Measurements from ENCODE around the gene RBM5.

The RBM5 gene

GRCh38 chr3:50090984-50091383, 2.3 kb downstream of the RBM5 start:
- H3K9me2 ChIP-seq (replicated peaks; ENCODE audit: insufficient read depth, low read length): no peaks in the 10 kb centered on the region
- TF ChIP-seq EZH2phosphoT487 (IDR thresholded peaks at IDR 0.05; ENCODE audit: low read length) (no peak), EZH2 (optimal IDR thresholded peaks at IDR 0.05; ENCODE audit: low read depth, low read length) (no peak), CTCF (IDR thresholded peaks at IDR 0.05; ENCODE audit: low read length) (no peak)
- peaks cover 23% of the 10 kb centered on the region for H3K36me3 ChIP-seq (replicated peaks; ENCODE audit: insufficient read depth, low read length)
- no peaks in the 10 kb centered on the region for H3K27me3 ChIP-seq (replicated peaks; ENCODE audit: insufficient read depth, low read length)
- H3K4me1 ChIP-seq (ENCODE audit: low read length): peaks cover 13% of the 10 kb centered on the region
- no peaks in the 10 kb centered on the region for H3F3A ChIP-seq (ENCODE audit: insufficient read depth, low read length)
- no peak overlapping the region for H2AFZ ChIP-seq (ENCODE audit: low read length)
- DNase-seq: peak; percentile 14
- peak overlapping the region; percentile 64; the same call in 1 of the 2 replicates for H3K4me2 ChIP-seq (ENCODE audit: low read depth, low read length)
- H4K20me1 ChIP-seq (ENCODE audit: insufficient read depth, low read length): peaks cover 6% of the 10 kb centered on the region; the same call in 1 of the 2 replicates
- H3K4me3 ChIP-seq (ENCODE audit: low read length): no peak overlapping the region
- H3K9me3 ChIP-seq (replicated peaks; ENCODE audit: insufficient read depth, low read length): no peaks in the 10 kb centered on the region
- no peak overlapping the region for H3K27ac ChIP-seq (ENCODE audit: low read length)
- H3K9ac ChIP-seq (ENCODE audit: low read length): no peak overlapping the region
- H3K79me2 ChIP-seq (ENCODE audit: low read length): peaks cover 64% of the 10 kb centered on the region

- Histone ChIP-seq H3K9me2 (replicated peaks; ENCODE audit: insufficient read depth, low read length) (no peaks in the 10 kb centered on the region), H3K4me1 (ENCODE audit: low read length) (peaks cover 8% of the 10 kb centered on the region), H3K27ac (ENCODE audit: low read length) (no peak overlapping the region), H3K4me3 (ENCODE audit: low read length) (no peak overlapping the region), H3K79me2 (ENCODE audit: low read length) (peaks cover 64% of the 10 kb centered on the region), H3K4me2 (ENCODE audit: low read depth, low read length) (no peak overlapping the region), H2AFZ (ENCODE audit: low read length) (no peak overlapping the region), H3K9me3 (replicated peaks; ENCODE audit: insufficient read depth, low read length) (no peaks in the 10 kb centered on the region), H3F3A (ENCODE audit: insufficient read depth, low read length) (no peaks in the 10 kb centered on the region), H3K27me3 (replicated peaks; ENCODE audit: insufficient read depth, low read length) (no peaks in the 10 kb centered on the region), H4K20me1 (ENCODE audit: insufficient read depth, low read length) (peaks cover 6% of the 10 kb centered on the region; the same call in 1 of the 2 replicates), H3K9ac (ENCODE audit: low read length) (no peak overlapping the region), H3K36me3 (replicated peaks; ENCODE audit: insufficient read depth, low read length) (peaks cover 37% of the 10 kb centered on the region)
- DNase-seq: no peak
- TF ChIP-seq EZH2phosphoT487 (IDR thresholded peaks at IDR 0.05; ENCODE audit: low read length): no peak
- TF ChIP-seq EZH2 (optimal IDR thresholded peaks at IDR 0.05; ENCODE audit: low read depth, low read length): no peak
- TF ChIP-seq CTCF (IDR thresholded peaks at IDR 0.05; ENCODE audit: low read length): no peak
These were observed 6.8 kb downstream of the RBM5 start for GRCh38 chr3:50095352-50095998.

- no peak for DNase-seq
- peaks cover 25% of the 10 kb centered on the region for H3K79me2 ChIP-seq (ENCODE audit: low read length)
- no peak for TF ChIP-seq EZH2 (optimal IDR thresholded peaks at IDR 0.05; ENCODE audit: low read depth, low read length)
- no peak for TF ChIP-seq CTCF (IDR thresholded peaks at IDR 0.05; ENCODE audit: low read length)
- no peak for TF ChIP-seq EZH2phosphoT487 (IDR thresholded peaks at IDR 0.05; ENCODE audit: low read length)
- no peaks in the 10 kb centered on the region for H3K9me2 ChIP-seq (replicated peaks; ENCODE audit: insufficient read depth, low read length)
- H3K4me2 ChIP-seq (ENCODE audit: low read depth, low read length): no peak overlapping the region
- no peak overlapping the region for H2AFZ ChIP-seq (ENCODE audit: low read length)
- H3K4me3 ChIP-seq (ENCODE audit: low read length): no peak overlapping the region
- H4K20me1 ChIP-seq (ENCODE audit: insufficient read depth, low read length): peaks cover 6% of the 10 kb centered on the region; the same call in 1 of the 2 replicates
- no peaks in the 10 kb centered on the region for H3K9me3 ChIP-seq (replicated peaks; ENCODE audit: insufficient read depth, low read length)
- H3K27me3 ChIP-seq (replicated peaks; ENCODE audit: insufficient read depth, low read length): no peaks in the 10 kb centered on the region
- no peak overlapping the region for H3K27ac ChIP-seq (ENCODE audit: low read length)
- no peaks in the 10 kb centered on the region for H3F3A ChIP-seq (ENCODE audit: insufficient read depth, low read length)
- no peak overlapping the region for H3K9ac ChIP-seq (ENCODE audit: low read length)
- H3K36me3 ChIP-seq (replicated peaks; ENCODE audit: insufficient read depth, low read length): peaks cover 44% of the 10 kb centered on the region
- no peaks in the 10 kb centered on the region for H3K4me1 ChIP-seq (ENCODE audit: low read length)
These were observed 11.7 kb downstream of the RBM5 start for GRCh38 chr3:50100386-50100785.
